K562 (cell line): ENCODE measurements around the gene ZNF236.

Experiments used
- ARHGAP35 ChIP-seq: fragments of 450-650 bp; IDR thresholded peaks from 2 replicates; pipeline ENCODE4 v1.6.1; 2018; ENCODE audit not compliant: partially characterized antibody
- MXI1 ChIP-seq: IDR thresholded peaks from 2 replicates; pipeline ENCODE4 v1.6.1; 2011; ENCODE audit warnings: low read depth, mild to moderate bottlenecking, improper control_type of control experiment, low read length
- TCF7L2 ChIP-seq: fragments of 150-350 bp; IDR thresholded peaks from 2 replicates; pipeline ENCODE4 v1.6.1; 2016; ENCODE audit warnings: low read depth, mild to moderate bottlenecking, low read length, moderate library complexity

GRCh38 chr18:76995896-76996295 lies 173.5 kb downstream of the ZNF236 start:
- TF ChIP-seq MXI1 (no peak), TCF7L2 (no peak), ARHGAP35 (no peak)
